ENCODE results near the gene TRIO.
"Not testable (repeated sequence)": the region's sequence is repeated elsewhere in the genome, so short reads cannot be mapped to it uniquely, and the experiment has no call there.

- not testable (repeated sequence) for TF ChIP-seq CTCF (IDR thresholded peaks at IDR 0.05; ENCODE audit: insufficient read depth, low read length, poor library complexity, severe bottlenecking); EZH2phosphoT487 (conservative IDR thresholded peaks at IDR 0.05; ENCODE audit: low read length)
Observed at GRCh38 chr5:14554288-14554687, 411.1 kb downstream of the TRIO start.
